SJSA1 (cell line): ENCODE data around the gene STK32A. TPM values are rescaled to one million over a fixed set of nuclear protein-coding genes. Genes with fewer than 3 reads are reported as not detected.

Experiments used
- DNase-seq, 2 experiments: peaks; one replicate each; pipeline ENCODE4 v3.0.0-alpha.2; 2015 to 2020; ENCODE audit warnings: low spot score in 2 of 2, low read depth in 1 of 2
- H3K27ac ChIP-seq: fragments of 250-450 bp; sonication (Bioruptor Pico); 2 replicates; pipeline ENCODE4 v1.5.1; 2020; ENCODE audit warnings: mild to moderate bottlenecking, moderate library complexity
- H3K27me3 ChIP-seq: fragments of 250-450 bp; sonication (Bioruptor Pico); replicated peaks from 2 replicates; pipeline ENCODE4 v1.5.1; 2020; ENCODE audit warnings: mild to moderate bottlenecking, moderate library complexity
- H3K36me3 ChIP-seq: fragments of 250-450 bp; sonication (Bioruptor Pico); 2 replicates; pipeline ENCODE4 v1.5.1; 2020; ENCODE audit warnings: mild to moderate bottlenecking
- H3K4me1 ChIP-seq: fragments of 250-450 bp; sonication (Bioruptor Pico); replicated peaks from 2 replicates; pipeline ENCODE4 v1.6.1; 2021; ENCODE audit warnings: mild to moderate bottlenecking
- H3K4me3 ChIP-seq: fragments of 250-450 bp; sonication (Bioruptor Pico); 2 replicates; pipeline ENCODE4 v1.5.1; 2020; ENCODE audit warnings: mild to moderate bottlenecking
- H3K9me3 ChIP-seq: fragments of 250-450 bp; sonication (Bioruptor Pico); replicated peaks from 2 replicates; pipeline ENCODE4 v1.5.1; 2020; ENCODE audit warnings: mild to moderate bottlenecking
- total RNA-seq: library from RNA; depleted of rRNA; stranded (reverse); fragments of >200 nt; shearing (Covaris generic); gene quantifications from 2 replicates; pipeline ENCODE4 v1.2.3, GENCODE V29; 2014; rRNA removed

The STK32A gene
- 0.05 TPM in 1 of 2 replicates, not detected in the other for total RNA-seq

DNA sequence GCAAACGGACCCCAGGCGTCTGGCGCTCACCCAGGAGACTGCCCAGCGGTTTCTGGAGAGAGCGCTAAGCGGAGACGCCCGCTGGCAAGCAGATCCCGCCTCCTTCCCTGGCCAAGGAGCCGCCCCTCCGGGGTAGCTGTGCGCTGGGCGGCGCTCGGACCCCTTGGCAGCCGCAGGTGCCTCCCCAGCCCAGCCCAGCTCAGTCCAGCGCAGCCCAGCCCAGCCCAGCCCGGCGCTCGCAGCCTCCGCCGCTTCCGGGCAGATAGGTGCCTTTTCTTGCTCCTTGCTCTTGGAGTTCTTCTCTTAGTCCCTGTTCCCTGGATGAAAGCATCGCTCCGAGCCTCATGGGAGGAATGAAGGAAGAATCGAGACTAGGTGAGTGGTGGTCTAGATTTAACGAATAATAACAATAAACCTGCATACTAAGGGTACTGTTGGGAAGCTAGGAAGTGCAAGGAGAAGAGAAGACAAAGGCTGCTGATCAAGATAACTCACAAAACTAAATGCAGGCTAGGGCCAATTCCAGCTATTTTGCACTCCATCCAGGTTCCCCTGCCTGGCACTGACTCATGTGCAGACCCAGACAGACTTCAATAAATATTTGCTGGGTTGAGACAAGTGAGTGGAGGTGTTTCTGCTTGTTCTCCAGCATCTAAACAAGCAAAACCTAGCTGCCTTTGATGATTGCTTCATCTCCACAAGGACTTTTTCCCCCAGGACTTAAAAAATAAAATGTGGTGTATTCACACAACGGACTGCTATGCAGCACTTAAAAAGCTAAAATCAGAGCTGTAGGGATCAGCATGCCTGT lies at the start of gene STK32A:
TSS of gene STK32A (plus strand) at position 202 of the 811 bp plus-strand sequence. CDS start 4,609 bp downstream, outside the sequence.
- Histone ChIP-seq H3K4me1 (peaks cover 6% of the 10 kb centered on the region), H3K4me3 (peak within 1 kb of the TSS; percentile 36), H3K27me3 (peaks cover 48% of the 10 kb centered on the region), H3K36me3 (no peaks in the 10 kb centered on the region), H3K9me3 (no peaks in the 10 kb centered on the region), H3K27ac (no peak within 1 kb of the TSS)
- DNase-seq = peak; percentile 42 to 57

DNA sequence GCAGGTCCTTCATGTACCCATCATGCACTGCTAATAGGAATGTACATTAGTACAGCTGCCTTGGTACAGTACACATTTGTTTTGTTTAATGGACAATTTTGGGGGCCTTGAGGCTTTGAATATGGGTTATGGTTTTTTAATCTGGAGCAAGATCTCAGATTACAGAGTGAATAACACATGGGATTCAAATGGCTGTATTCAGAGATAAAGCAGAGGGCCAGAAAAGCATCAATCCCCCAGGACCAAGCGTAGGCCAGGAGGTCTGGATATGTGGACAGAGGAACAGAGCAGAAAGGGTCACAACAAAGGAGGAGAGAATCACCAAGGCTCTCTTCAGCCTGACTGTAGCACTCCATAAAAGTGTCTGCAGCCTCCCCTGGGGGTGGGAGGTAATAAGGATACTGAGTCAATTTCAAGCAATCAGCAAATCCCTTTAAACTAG lies 47.7 kb upstream of the STK32A start:
- H3K36me3 ChIP-seq = no peaks in the 10 kb centered on the region
- no peak overlapping the region for H3K4me3 ChIP-seq
- no peaks in the 10 kb centered on the region for H3K4me1 ChIP-seq
- no peaks in the 10 kb centered on the region; the same call in 1 of the 2 replicates for H3K27me3 ChIP-seq
- H3K27ac ChIP-seq = no peak overlapping the region
- no peaks in the 10 kb centered on the region; the same call in 1 of the 2 replicates for H3K9me3 ChIP-seq
- no peak for DNase-seq

DNA sequence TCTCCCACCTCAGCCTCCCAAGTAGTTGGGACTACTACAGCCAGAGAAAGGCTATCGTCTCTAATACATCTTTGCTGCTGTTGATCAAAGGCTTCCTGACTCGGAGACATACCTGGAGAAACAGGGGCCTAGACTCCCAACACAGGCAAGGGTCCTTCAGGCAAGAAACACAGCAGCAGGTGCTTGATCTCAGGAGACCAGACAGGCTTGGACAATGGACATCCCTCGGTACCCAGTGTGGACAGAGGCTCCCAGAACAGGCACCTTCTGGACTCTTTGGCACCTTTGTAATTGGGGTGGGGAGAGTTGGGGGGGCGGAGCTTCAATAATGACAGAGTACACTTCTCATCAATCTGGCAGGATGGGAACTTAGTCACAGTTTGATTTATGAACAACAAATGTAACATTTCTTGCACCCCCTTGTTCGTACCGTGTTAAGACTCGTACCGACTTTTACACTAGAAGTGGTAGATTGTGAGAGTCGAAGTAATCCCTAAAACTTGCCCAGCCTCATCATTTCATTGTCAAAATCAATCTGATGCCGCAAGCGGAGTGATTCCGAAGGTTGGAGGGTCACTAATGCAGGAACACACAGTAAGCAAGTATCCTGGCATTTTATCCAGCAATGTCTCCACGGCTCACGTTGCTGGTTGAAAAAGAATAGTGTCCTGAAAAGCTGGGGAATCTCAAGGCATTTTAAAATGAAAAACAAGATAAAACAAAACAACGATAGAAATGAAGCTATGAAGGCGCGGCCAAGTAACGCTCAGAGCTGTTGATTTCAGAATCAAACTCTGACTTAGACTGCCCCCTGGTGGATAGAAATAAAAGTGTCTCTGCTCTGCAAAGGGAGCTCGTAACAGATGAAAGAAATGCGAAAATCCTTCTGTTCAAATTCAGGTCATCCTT lies 46.4 kb upstream of the STK32A start:
- H3K4me1 ChIP-seq = no peaks in the 10 kb centered on the region
- DNase-seq = peak; percentile 59 to 65
- no peak overlapping the region for H3K27ac ChIP-seq
- H3K9me3 ChIP-seq = no peaks in the 10 kb centered on the region; the same call in 1 of the 2 replicates
- no peaks in the 10 kb centered on the region for H3K36me3 ChIP-seq
- H3K27me3 ChIP-seq = no peaks in the 10 kb centered on the region; the same call in 1 of the 2 replicates
- H3K4me3 ChIP-seq = no peak overlapping the region

DNA sequence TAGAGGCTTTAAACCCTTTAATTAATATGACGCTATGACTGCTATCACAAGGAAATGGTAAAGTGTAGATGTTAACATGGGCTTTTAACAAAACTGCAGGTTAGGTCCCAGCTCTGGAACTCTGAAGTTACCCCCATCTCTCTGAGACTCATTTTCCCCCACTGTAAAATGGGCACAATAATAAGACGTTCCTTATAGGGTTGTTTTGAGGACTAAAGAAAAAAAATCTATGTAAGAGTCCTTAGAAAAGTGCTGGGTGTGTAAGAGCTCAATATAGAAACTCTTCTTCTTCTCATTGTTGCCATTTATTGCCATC lies 45.8 kb upstream of the STK32A start:
- no peaks in the 10 kb centered on the region; the same call in 1 of the 2 replicates for H3K27me3 ChIP-seq
- no peaks in the 10 kb centered on the region for H3K4me1 ChIP-seq
- no peaks in the 10 kb centered on the region; the same call in 1 of the 2 replicates for H3K9me3 ChIP-seq
- no peak overlapping the region for H3K27ac ChIP-seq
- DNase-seq = no peak
- H3K36me3 ChIP-seq = no peaks in the 10 kb centered on the region
- no peak overlapping the region for H3K4me3 ChIP-seq

DNA sequence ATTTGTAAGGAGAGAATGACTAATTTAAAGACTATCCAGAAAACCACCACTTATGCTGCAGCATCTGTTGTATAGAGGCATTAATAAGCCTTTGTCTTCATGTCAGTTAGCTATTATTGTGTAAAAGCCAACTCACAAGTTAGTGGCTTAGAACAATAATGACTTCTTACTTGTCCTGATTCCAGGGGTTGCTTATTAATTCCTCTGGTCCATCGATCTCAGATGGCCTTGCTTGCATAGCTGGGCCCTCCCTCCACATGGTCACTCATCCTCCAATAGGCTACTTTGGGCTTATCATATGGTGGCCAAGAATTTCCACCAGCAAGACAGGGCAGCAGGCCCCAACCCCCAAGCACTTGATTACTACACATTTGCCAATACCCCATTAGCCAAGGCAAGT lies 44.5 kb upstream of the STK32A start:
- no peaks in the 10 kb centered on the region; the same call in 1 of the 2 replicates for H3K9me3 ChIP-seq
- DNase-seq = no peak

DNA sequence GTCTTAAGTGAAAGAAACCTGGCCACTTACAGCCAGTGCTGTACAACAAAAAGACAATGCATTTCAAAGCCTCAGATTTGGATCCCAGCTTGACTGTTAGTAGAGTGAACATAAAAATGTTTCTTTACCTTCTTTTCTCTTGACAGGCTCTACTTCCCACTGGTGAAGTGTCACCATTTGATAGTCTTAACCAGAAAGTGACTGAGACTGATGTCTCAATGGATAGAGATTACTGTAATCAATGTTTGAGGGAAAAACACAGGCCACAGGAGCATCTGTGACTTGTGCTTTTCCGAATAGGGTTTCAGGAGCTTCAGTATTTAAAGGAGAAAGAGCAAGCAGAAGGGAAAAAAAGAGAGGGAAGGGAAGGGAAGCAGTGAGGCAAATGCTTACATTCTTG lies 41.7 kb upstream of the STK32A start:
- Histone ChIP-seq H3K27me3 (peaks cover 3% of the 10 kb centered on the region; the same call in 1 of the 2 replicates), H3K4me3 (no peak overlapping the region), H3K4me1 (no peaks in the 10 kb centered on the region), H3K36me3 (no peaks in the 10 kb centered on the region), H3K9me3 (no peaks in the 10 kb centered on the region), H3K27ac (no peak overlapping the region)
- no peak for DNase-seq

More for the DNA sequence above, 44.5 kb upstream of the STK32A start:
- Histone ChIP-seq H3K27me3 (no peaks in the 10 kb centered on the region; the same call in 1 of the 2 replicates), H3K27ac (no peak overlapping the region), H3K4me1 (no peaks in the 10 kb centered on the region), H3K36me3 (no peaks in the 10 kb centered on the region), H3K4me3 (no peak overlapping the region)

DNA sequence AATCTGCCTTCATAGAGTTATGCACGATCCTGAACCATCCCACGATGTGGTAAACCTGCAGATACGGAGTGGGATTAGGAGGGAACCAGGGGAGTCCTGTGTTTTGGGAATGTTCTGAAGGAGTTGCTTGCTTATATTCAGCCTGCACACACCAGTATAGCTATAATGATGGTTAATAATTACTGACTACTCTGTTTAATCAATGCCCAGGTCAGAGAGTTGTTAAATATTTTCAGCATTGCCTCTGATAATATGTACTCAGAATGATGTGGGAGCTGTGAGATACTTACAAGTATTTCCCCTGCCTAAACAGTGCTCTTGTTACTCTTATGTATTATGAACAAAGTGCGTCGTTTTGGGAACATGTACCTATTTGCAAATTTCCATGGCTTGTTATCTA lies 34.8 kb upstream of the STK32A start:
- Histone ChIP-seq H3K36me3 (no peaks in the 10 kb centered on the region), H3K27ac (no peak overlapping the region), H3K4me1 (no peaks in the 10 kb centered on the region), H3K4me3 (no peak overlapping the region), H3K9me3 (no peaks in the 10 kb centered on the region), H3K27me3 (peaks cover 7% of the 10 kb centered on the region)
- DNase-seq = no peak

DNA sequence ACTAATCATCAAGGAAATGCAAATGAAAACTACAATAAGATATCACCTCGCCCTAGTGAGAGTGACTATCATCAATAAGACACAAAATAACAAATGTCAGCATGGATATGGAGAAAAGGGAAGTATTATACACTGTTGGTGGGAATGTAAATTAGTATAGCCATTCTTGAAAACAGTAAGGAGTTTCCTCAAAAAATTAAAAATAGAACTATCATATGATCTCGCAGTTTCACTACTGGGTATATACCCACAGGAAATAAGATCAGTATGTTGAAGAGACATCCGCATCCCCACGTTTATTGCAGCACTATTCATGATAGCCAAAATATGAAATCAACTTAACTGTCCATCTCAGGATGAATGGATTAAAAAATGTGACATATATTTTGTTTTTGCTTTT lies 31.6 kb upstream of the STK32A start:
- no peak for DNase-seq
- Histone ChIP-seq H3K27me3 (peaks cover 4% of the 10 kb centered on the region), H3K4me1 (no peaks in the 10 kb centered on the region)

DNA sequence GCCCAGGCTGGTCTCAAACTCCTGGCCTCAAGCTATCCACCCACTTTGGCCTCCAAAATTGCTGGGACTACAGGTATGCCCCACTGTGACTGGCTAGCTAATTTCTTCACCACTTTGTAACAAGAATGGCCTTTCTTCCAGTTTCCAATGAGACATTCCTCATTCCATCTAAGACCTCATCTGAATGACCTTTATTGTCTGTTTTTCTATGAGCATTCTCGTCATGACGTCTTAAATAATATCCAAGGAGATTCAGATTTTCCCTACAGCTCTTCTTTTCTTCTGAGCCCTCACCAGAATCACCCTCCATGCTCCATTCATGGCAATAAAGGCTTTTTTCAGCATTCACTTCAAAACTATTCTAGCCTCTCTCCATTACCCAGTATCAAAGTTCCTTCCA lies 30.2 kb upstream of the STK32A start:
- no peaks in the 10 kb centered on the region; the same call in 1 of the 2 replicates for H3K27me3 ChIP-seq
- H3K4me3 ChIP-seq = no peak overlapping the region
- no peaks in the 10 kb centered on the region for H3K9me3 ChIP-seq
- no peak for DNase-seq
- no peak overlapping the region for H3K27ac ChIP-seq
- no peaks in the 10 kb centered on the region for H3K36me3 ChIP-seq
- H3K4me1 ChIP-seq = no peaks in the 10 kb centered on the region

More for the DNA sequence above, 31.6 kb upstream of the STK32A start:
- H3K4me3 ChIP-seq = no peak overlapping the region
- H3K36me3 ChIP-seq = no peaks in the 10 kb centered on the region
- H3K27ac ChIP-seq = no peak overlapping the region
- no peaks in the 10 kb centered on the region for H3K9me3 ChIP-seq

DNA sequence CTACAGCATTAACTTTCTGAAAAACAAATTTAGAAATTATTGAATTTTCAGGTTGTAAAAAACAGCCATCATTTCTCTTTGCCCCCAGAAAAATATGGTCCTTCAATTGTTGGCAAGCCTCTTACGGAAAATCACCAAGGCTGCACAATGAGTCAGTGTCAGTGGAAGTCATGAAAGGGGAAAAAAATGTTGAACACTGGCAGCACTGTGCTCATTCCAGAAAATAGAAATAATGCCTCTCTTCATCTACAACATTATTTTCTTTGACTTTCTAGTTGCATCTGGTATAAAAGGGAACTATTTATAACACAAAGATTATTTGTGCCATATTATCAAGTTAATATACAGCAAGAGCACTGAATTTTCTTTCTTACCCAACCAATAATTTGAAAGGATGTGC lies 26.7 kb upstream of the STK32A start:
- H3K9me3 ChIP-seq = no peaks in the 10 kb centered on the region
- H3K27me3 ChIP-seq = no peaks in the 10 kb centered on the region; the same call in none of the 2 replicates
- H3K4me3 ChIP-seq = no peak overlapping the region
- no peaks in the 10 kb centered on the region for H3K36me3 ChIP-seq
- H3K4me1 ChIP-seq = no peaks in the 10 kb centered on the region
- DNase-seq = no peak
- H3K27ac ChIP-seq = no peak overlapping the region

DNA sequence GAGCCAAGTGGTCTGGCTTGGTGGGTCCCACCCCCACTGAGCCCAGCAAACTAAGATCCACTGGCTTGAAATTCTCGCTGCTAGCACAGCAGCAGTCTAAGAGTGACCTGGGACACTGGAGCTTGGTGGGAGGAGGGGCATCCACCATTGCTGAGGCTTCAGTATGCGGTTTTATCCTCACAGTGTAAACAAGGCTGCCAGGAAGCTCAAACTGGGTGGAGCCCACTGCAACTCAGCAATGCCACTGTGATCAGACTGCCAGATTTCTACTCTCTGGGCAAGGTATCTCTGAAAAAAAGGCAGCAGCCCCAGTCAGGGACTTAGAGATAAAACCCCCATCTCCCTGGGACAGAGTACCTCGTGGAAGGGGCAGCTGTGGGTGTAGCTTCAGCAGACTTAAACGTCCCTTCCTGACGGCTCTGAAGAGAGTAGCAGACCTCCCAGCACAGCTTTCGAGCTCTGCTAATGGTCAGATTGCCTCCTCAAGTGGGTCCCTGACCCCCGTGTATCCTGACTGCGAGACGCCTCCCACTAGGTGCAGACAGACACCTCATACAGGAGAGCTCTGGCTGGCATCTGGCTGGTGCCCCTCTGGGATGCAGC lies 18.2 kb upstream of the STK32A start:
- no peak overlapping the region for H3K27ac ChIP-seq
- no peaks in the 10 kb centered on the region for H3K9me3 ChIP-seq
- no peak overlapping the region for H3K4me3 ChIP-seq
- H3K36me3 ChIP-seq = no peaks in the 10 kb centered on the region
- H3K27me3 ChIP-seq = no peaks in the 10 kb centered on the region; the same call in 1 of the 2 replicates
- peaks cover 12% of the 10 kb centered on the region for H3K4me1 ChIP-seq
- DNase-seq = peak; percentile 49 to 72

DNA sequence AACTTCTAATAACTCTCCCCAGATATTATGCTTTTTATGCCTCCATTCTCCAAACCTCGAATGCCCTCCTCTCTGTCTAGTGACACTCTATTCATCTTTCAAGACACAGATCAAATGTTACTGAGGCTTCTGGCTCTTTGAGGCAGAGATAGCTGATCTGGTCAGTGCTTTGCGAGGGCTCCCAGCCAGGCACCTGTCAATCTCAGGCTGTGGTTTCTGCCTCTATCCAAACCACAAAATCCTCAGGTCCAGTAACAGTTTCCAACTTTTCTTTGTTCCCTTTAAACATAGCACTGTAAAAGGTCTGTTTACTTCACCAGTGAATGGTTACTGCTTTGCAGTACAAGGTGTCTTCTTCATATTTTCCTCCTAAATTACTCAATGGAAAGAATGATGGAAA lies 11.5 kb upstream of the STK32A start:
- Histone ChIP-seq H3K4me1 (no peaks in the 10 kb centered on the region), H3K27ac (no peak overlapping the region), H3K4me3 (no peak overlapping the region), H3K27me3 (no peaks in the 10 kb centered on the region), H3K9me3 (no peaks in the 10 kb centered on the region), H3K36me3 (no peaks in the 10 kb centered on the region)
- DNase-seq = no peak

DNA sequence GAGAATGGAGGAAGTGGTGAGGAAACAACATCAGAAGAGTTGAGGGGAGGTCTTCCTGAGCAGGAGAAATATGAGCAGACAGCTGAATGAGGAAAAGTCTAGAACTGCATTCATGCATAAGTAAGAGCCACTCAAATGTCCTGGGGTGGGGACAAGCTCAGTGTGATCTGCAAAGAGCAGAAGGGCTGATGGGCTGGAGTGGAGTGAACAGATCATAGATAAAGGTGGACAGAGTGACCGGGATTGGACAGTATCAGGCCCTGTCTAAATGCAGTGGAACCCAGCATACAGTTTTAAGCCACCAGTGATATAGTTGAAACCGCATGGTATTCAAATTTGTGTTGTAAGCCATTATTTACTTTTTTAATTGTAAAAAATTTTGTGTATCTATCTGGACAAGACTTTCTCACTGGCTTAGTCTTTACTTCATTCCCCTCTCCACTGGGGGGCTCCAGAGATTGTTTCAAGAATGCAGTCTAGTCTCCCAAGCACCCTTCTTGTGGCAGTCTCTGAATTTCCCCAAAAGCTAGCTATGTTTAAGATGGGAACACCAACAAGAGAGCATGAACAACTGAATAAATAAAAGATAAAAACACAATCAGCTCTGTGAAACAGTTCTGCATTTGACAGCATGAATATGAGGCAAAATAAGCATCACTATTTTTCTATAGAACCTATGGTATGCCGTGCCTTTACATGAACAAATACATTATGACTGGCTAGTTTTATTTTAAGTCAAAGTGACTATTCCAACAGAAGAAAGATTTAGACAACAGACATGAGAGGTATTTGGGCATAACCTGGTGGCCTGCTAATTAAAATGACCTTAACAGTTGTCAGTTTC lies 10.7 kb upstream of the STK32A start:
- H3K27ac ChIP-seq = no peak overlapping the region
- H3K27me3 ChIP-seq = no peaks in the 10 kb centered on the region
- H3K9me3 ChIP-seq = no peaks in the 10 kb centered on the region
- no peaks in the 10 kb centered on the region for H3K36me3 ChIP-seq
- peak; percentile 52 to 57 for DNase-seq
- no peaks in the 10 kb centered on the region for H3K4me1 ChIP-seq
- no peak overlapping the region for H3K4me3 ChIP-seq
